G401 (cell line): ENCODE data around the gene RRM2. TPM values are rescaled to one million over a fixed set of nuclear protein-coding genes. Genes with fewer than 3 reads are reported as not detected.

Experiments used
- DNase-seq: peaks from one replicate; pipeline ENCODE4 v3.0.0-alpha.2; 2015; ENCODE audit warnings: low spot score
- in situ Hi-C: cut with HindIII; loops from 2 replicates; pipeline ENCODE4 v1.10.0; 2016; ENCODE audit warnings: low sequenced_read_pairs, mixed read lengths
- total RNA-seq: library from RNA; depleted of rRNA; stranded (reverse); fragments of >200 nt; shearing (Covaris generic); gene quantifications from 2 replicates; pipeline ENCODE4 v1.2.3, GENCODE V29; 2014; rRNA removed

Gene RRM2
- total RNA-seq = 17.8 and 21.9 TPM in 2 replicates

DNA sequence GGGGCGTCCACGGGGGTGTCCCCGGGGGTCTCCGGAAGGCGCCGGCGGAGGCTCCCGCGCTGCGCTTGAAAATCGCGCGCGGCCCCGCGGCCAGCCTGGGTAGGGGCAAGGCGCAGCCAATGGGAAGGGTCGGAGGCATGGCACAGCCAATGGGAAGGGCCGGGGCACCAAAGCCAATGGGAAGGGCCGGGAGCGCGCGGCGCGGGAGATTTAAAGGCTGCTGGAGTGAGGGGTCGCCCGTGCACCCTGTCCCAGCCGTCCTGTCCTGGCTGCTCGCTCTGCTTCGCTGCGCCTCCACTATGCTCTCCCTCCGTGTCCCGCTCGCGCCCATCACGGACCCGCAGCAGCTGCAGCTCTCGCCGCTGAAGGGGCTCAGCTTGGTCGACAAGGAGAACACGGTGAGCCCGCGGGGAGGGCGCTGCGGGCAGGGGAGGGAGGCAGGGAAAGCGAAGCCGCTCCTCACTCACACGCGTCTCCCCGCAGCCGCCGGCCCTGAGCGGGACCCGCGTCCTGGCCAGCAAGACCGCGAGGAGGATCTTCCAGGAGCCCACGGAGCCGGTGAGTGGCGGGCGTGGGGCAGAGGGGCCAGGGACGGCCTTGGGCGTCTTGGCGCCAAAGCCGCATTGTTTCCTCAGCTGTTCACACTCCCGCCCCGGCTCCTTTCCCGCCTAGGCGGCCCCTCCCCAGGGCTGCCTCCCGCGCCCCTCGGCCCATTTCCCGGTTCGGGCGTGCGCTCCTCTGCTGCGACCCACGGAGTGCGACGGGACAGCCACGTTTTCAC lies at the start of gene RRM2:
Gene RRM2, plus strand, starts transcription at position 240 of the 781 bp plus-strand sequence. Its CDS starts 60 bp downstream, at position 300.
- in situ Hi-C loops = loop anchor here (25.0 kb wide), 1 partner anchor 315 kb away; the partner anchor contains the start of gene ODC1
- DNase-seq = peak; percentile 89

GRCh38 chr2:10073706-10074105 lies 48.8 kb upstream of the RRM2 start:
- in situ Hi-C loops = no loop called here
- no peak for DNase-seq

DNA sequence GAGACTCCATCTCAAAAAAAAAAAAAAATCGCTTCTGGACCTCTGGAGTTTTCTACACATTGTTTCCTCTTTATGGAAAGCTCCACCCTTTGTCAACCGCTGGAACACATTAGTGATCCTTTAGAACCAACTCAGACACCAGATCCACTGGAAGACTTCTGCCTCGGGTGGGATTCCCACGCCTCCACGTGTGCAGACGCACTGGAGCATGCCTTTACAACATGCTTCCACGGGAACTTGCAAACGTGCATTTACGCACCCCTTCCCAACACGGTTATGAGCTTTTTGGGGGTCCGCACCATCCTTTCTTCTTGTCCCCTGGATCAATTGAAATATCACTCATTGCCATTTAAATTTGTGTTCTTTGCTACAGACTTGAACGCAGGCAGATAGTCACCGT lies 47.4 kb upstream of the RRM2 start:
- in situ Hi-C loops = no loop called here
- DNase-seq = no peak

DNA sequence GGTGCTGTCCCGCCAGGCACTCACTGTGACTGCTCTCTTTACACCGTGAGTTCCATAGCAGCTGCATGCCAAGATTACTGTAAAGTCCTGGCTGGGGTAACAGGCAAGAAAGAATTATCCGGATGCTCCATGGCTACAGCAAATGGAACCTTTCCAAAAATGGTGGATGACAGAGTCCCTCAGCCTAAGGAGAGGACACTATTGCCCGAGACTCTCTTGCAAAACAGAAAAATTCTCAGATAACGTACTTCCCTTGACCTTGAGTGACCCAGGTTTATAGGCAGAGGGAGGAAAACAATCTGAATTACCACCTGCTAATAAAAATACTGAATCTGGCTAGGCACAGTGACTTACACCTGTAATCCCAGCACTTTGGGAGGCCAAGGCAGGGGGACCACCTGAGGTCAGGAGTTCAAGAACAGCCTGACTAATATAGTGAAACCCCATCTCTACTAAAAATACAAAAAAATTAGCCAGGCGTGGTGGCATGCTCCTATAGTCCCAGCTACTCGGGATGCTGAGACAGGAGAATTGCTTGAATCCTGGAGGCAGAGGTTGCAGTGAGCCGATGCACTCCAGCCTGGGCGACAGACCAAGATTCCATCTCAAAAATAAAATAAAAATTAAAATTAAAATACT lies 46.8 kb upstream of the RRM2 start:
- DNase-seq = no peak
- in situ Hi-C loops = no loop called here

GRCh38 chr2:10076511-10076910 lies 46.0 kb upstream of the RRM2 start:
- DNase-seq = no peak
- in situ Hi-C loops = no loop called here

GRCh38 chr2:10076988-10077527 lies 45.5 kb upstream of the RRM2 start:
- in situ Hi-C loops = no loop called here
- DNase-seq = no peak

DNA sequence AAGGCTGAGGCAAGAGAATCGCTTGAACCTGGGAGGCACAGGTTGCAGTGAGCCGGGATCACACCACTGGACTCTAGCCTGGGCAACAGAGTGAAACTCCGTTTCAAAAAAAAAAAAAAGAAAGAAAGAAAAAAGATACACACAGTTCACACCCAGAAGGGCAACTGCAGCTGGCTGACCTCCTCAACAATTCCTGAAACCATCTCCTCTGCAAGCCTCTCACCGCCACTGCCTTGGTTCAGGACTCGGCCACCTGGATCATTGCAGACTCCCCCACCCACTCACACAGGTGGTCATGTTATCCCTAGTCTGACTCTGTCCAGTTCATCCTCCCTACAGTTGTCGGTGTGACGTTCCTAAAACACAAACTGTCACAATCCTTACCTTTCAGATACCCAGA lies 44.5 kb upstream of the RRM2 start:
- in situ Hi-C loops = no loop called here
- DNase-seq = no peak

DNA sequence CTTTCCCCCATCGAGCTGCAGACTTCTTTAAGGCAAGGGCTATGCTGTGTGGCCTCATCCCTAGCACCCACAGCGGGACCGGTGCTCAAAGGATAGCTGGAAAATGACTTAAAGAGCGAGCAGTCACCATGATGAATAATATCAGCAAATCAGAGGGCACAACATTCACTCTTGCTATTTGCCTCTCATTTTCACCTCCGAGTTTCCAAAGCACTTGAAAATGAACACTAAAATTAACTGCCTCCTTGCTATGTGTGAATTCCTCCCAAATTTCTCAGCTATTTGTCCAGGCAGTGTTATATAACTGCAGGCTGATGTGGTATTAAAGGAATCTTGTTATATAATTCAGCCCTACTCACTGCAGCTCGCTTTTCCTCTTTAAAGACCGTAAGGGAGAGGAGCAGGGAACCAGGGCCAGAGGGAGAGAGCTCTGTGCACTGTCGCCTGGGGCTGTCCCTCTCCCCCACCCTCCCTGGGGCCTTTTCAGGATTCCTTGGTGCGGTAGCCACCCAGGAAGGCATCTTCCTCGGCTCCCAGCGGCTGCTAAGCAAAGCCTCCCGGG lies 43.8 kb upstream of the RRM2 start:
- in situ Hi-C loops = no loop called here
- DNase-seq = peak; percentile 84

GRCh38 chr2:10079266-10079869 lies 43.2 kb upstream of the RRM2 start:
- in situ Hi-C loops = no loop called here
- DNase-seq = no peak

GRCh38 chr2:10079870-10080535 lies 42.5 kb upstream of the RRM2 start, which contains the start of gene CYS1:
Gene CYS1 (minus strand): TSS chr2:10080411. CDS start chr2:10080223, 188 bp downstream.
- no peak for DNase-seq
- in situ Hi-C loops = no loop called here

- no peak for DNase-seq
These were observed 41.8 kb upstream of the RRM2 start for GRCh38 chr2:10080536-10081304.

DNA sequence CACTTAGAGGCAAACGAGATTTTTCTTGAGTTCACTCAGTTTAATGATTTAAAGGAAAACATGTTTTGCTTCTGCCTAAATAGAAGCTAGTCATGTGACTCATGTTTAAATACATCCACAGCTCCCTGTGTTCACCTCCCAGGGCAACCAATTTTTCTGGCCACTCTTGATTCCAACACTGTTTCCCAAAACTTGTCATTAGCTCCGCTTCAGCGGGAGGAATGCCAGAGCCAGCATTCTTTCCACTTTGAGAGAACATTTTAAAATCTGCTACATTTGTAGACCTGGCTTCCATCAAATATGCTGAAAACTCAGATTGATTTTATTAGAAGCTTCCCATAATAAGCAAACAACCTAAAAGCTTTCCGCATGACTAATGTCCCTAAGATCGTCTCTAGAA lies 39.5 kb upstream of the RRM2 start:
- no peak for DNase-seq
- in situ Hi-C loops = no loop called here

More at GRCh38 chr2:10080536-10081304, 41.8 kb upstream of the RRM2 start:
- in situ Hi-C loops = no loop called here

DNA sequence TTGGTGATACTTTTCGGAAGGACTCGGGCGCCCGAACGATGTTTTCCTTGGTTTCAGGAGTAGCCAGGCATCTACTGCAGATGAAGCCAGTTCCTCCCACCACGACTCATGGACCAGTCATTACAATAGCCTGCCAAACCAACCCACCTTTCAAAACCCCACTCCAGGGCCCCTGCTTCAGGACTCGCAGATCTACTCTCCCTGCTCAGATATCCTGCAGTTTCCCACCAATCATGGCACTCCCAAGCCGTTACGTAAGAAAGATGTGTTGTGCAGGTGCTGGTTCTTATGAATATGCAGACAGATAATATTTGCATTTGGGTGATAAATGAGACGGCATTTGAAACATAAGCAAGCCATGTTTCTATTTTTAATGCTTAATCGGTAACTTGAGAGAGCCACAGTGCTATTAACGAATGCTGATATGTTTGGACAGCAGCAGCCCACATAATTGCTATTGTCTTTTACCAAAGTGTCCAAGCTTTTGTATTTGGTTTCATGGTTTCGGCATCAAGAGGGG lies 38.8 kb upstream of the RRM2 start:
- in situ Hi-C loops = no loop called here
- DNase-seq = no peak

GRCh38 chr2:10084223-10084865 lies 38.2 kb upstream of the RRM2 start:
- in situ Hi-C loops = no loop called here
- peak; percentile 64 for DNase-seq

DNA sequence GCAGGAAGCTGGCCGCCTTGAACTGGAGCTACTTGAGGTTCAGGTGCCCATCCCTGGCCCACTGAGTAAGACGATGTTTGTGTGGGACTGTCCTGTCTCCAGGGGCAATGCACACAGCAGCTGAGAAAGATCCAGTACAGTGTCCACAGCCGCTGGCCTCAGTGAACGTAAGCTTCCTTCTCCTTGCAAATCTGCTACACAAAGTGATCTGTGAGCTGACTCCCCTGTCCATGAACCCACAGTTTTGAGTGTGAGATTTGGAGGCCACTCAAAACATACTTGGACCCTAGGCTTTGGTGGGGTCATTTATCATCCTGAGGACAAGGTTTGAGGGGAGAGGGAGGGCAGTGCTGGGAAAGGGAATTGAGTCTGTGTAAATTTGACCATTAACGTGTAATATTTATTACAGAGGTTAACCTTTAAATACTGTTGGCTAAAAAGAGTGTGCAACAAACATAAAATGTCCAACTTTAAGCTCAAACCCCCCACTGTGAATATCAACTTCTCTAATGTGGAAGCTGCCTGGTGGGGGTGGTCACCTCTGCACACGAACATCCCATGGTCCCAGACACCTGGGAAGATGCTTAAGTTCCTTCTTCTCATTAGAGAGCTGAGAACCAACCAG lies 37.4 kb upstream of the RRM2 start:
- in situ Hi-C loops = no loop called here
- no peak for DNase-seq

GRCh38 chr2:10085668-10086059 lies 36.9 kb upstream of the RRM2 start:
- in situ Hi-C loops = no loop called here
- no peak for DNase-seq

GRCh38 chr2:10086950-10087349 lies 35.6 kb upstream of the RRM2 start:
- in situ Hi-C loops = no loop called here
- no peak for DNase-seq
